RWPE1 (cell line): Measurements from ENCODE around the gene PATJ.

Experiments used
- CTCF ChIA-PET: fragments of 350-600 bp; sonication (Branson Sonifier 250); formaldehyde crosslinking; extraction: SDS; loops from one replicate; lab custom pipeline; 2021; lab: Yijun Ruan, JAX
- POLR2A ChIA-PET: fragments of 400-600 bp; formaldehyde crosslinking; extraction: SDS; loops from one replicate; lab custom pipeline; 2020; ENCODE audit warnings: antibody characterized with exemption; ENCODE audit not compliant: low non-redundant PET; lab: Yijun Ruan, JAX
- DNase-seq: peaks from one replicate; pipeline ENCODE4 v3.0.0; 2012; ENCODE audit warnings: low spot score
- H3K27ac ChIP-seq: fragments of 450-650 bp; 2 replicates; pipeline ENCODE4 v1.5.1; 2017
- CTCF ChIP-seq: fragments of 450-650 bp; conservative IDR thresholded peaks from 2 replicates; pipeline ENCODE4 v1.5.1; 2017; ENCODE audit warnings: low read depth, mild to moderate bottlenecking

The PATJ gene

GRCh38 chr1:62131093-62131725, 388.9 kb downstream of the PATJ start:
- peak; percentile 44 for TF ChIP-seq CTCF
- POLR2A ChIA-PET = no interaction called here
- no peak overlapping the region for H3K27ac ChIP-seq
- peak; percentile 21 for DNase-seq
- CTCF ChIA-PET = interaction anchor here (0.5 to 1.0 kb wide), 3 partner anchors 9 to 282 kb away, joined by 3 to 6 read pairs (median 6); no protein-coding TSS in a partner anchor

GRCh38 chr1:62138029-62138428, 395.7 kb downstream of the PATJ start:
- CTCF ChIA-PET = no interaction called here
- DNase-seq = no peak
- no peak overlapping the region for H3K27ac ChIP-seq
- TF ChIP-seq CTCF = no peak
- POLR2A ChIA-PET = no interaction called here

DNA sequence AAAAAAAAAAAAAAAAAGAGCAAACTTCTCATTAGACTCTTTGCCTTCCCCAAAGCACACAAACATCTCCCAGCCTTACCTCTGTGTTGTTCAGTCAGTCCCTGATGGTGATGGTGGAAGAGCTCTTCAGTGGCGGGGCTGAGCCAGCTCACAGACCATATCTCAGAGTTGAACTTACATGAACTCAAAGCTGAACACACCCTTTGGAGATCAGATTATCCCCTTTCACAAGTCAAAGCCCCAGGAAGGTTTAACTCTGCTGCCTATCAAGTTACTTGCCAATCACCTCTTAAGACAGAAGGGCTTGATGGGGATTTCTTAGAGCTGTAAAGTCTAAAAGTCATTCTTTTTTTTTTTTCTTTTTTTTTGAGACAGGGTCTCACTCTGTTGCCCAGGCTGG, 397.1 kb downstream of the PATJ start:
- no peak overlapping the region for H3K27ac ChIP-seq
- ChIA-PET CTCF (interaction anchor here (0.6 kb wide), 1 partner anchor 616 kb away, joined by 3 read pairs; no protein-coding TSS in a partner anchor), POLR2A (no interaction called here)
- no peak for TF ChIP-seq CTCF
- DNase-seq = no peak

DNA sequence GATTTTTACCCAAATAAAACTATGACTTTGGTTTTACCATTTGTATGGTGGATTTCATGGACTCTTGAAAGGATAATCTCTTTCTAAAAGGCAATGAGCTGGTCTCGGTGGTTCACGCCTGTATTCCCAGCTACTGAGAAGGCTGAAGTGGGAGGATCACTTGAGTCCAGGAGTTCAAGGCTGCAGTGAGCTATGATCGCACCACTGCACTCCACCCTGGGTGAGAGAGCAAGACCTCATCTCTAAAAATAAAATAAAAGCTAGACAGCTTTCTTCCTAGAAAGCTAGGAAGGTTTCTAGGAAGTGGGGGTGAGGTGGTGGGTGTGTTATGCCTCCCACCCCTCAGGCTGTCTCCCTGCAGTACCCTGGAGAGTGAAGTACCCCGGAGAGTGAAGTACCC, 398.4 kb downstream of the PATJ start:
- ChIA-PET POLR2A (no interaction called here), CTCF (interaction anchor here (0.7 to 1.2 kb wide), 4 partner anchors 9 to 470 kb away, joined by 3 to 6 read pairs (median 4); no protein-coding TSS in a partner anchor)
- no peak for TF ChIP-seq CTCF
- no peak for DNase-seq
- no peak overlapping the region for H3K27ac ChIP-seq

DNA sequence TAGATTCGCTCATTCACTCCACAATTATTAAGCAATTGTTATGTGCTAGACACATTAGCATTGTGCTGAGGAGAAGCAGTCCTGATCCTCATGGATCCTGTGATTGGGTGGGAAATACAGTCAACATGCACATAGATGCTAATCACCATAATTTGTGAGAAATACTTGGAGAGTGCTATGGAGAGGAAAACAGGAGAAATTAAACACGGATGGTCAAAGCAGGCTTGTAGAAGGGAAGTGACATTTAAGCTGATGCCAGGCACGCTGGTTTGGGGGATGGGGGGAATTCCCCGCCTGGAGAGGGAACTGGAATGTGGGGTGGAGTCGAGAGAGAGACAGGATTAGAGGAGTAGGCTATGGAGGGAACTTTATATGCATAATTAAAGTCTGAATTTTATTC, 400.2 kb downstream of the PATJ start:
- TF ChIP-seq CTCF = no peak
- ChIA-PET POLR2A (no interaction called here), CTCF (interaction anchor here (0.7 to 1.1 kb wide), 2 partner anchors 9 to 1093 kb away, joined by 3 read pairs; no protein-coding TSS in a partner anchor)
- DNase-seq = no peak
- H3K27ac ChIP-seq = no peak overlapping the region

GRCh38 chr1:62144238-62144831, 402.1 kb downstream of the PATJ start:
- DNase-seq = peak; percentile 18
- TF ChIP-seq CTCF = peak; percentile 82
- no peak overlapping the region for H3K27ac ChIP-seq
- POLR2A ChIA-PET = no interaction called here
- CTCF ChIA-PET = interaction anchor here (0.5 to 1.6 kb wide), 9 partner anchors 8 to 1019 kb away, joined by 3 to 7 read pairs (median 3); no protein-coding TSS in a partner anchor
